Activated naive CD4-positive, alpha-beta T cell treated with anti-CD3 and anti-CD28 coated beads for 36 hours (primary cell): ENCODE data around the gene ABHD12B. TPM values are rescaled to one million over a fixed set of nuclear protein-coding genes. Genes with fewer than 3 reads are reported as not detected.
"Not testable (repeated sequence)": the region's sequence is repeated elsewhere in the genome, so short reads cannot be mapped to it uniquely, and the experiment has no call there.

Source experiments
- CTCF ChIA-PET: fragments of 350-600 bp; sonication (Branson Sonifier 250); formaldehyde crosslinking; loops from one replicate; lab custom pipeline; 2021; ENCODE audit warnings: antibody characterized with exemption; lab: Charles Lee
- DNase-seq: peaks from one replicate; pipeline ENCODE4 v3.0.0-alpha.2; 2020
- H3K27ac Mint-ChIP-seq: one replicate; pipeline ENCODE4 v1.8.0; 2021; ENCODE audit warnings: mild to moderate bottlenecking, mixed read lengths
- H3K27me3 Mint-ChIP-seq: one replicate; pipeline ENCODE4 v1.8.0; 2021; ENCODE audit warnings: low read depth, mixed read lengths
- H3K36me3 Mint-ChIP-seq: one replicate; pipeline ENCODE4 v1.8.0; 2021; ENCODE audit warnings: low read depth, mixed read lengths
- H3K4me1 Mint-ChIP-seq: one replicate; pipeline ENCODE4 v1.8.0; 2021; ENCODE audit warnings: low read depth, mixed read lengths
- H3K4me3 Mint-ChIP-seq: one replicate; pipeline ENCODE4 v1.8.0; 2021; ENCODE audit warnings: mild to moderate bottlenecking, moderate library complexity, mixed read lengths
- H3K9me3 Mint-ChIP-seq: one replicate; pipeline ENCODE4 v1.8.0; 2021; ENCODE audit warnings: mixed read lengths
- intact Hi-C: fragments of 100-400 bp; cut with micrococcal nuclease; formaldehyde crosslinking; loops from one replicate; pipeline ENCODE4 v1.15.1; 2023
- total RNA-seq, 2 experiments: library from RNA; stranded (reverse); gene quantifications; one replicate each; pipeline ENCODE4 v1.2.3, GENCODE V29; 2021

Gene ABHD12B
- total RNA-seq, 2 experiments from 2014 or later: not detected

DNA sequence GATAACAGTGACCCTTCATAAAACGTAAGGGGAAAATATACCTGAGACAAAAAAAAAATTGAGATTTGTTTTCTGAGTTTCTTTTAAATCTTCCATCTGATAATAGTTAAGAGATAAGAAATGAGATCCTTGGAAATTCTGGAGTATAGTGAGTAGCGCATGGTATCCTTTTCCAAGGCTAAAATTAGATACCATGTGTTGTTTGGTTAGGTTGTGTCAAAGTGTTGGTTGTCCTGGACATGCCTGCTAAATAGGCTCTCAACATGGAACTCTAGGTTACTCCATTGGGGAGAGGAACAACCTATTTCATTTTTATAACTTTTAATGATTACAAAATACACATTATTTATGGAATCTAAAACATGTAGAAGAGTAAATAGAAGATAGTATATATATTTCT, 57.7 kb downstream of the ABHD12B start:
- intact Hi-C loops: no loop called here
- CTCF ChIA-PET: no interaction called here
- DNase-seq: no peak
- Mint-ChIP-seq H3K27me3 (peaks cover 3% of the 10 kb centered on the region), H3K36me3 (no peaks in the 10 kb centered on the region), H3K9me3 (no peaks in the 10 kb centered on the region), H3K4me3 (no peak overlapping the region), H3K4me1 (no peaks in the 10 kb centered on the region), H3K27ac (no peak overlapping the region)

- H3K4me1 Mint-ChIP-seq: no peaks in the 10 kb centered on the region
- H3K27me3 Mint-ChIP-seq: peaks cover 3% of the 10 kb centered on the region
- intact Hi-C loops: no loop called here
- H3K36me3 Mint-ChIP-seq: no peaks in the 10 kb centered on the region
- no peaks in the 10 kb centered on the region for H3K9me3 Mint-ChIP-seq
- no peak overlapping the region for H3K4me3 Mint-ChIP-seq
- DNase-seq: no peak
- H3K27ac Mint-ChIP-seq: no peak overlapping the region
- CTCF ChIA-PET: no interaction called here
Measured at GRCh38 chr14:50931559-50931958, 59.7 kb downstream of the ABHD12B start.

- no peak overlapping the region for H3K4me3 Mint-ChIP-seq
- DNase-seq: no peak
- CTCF ChIA-PET: no interaction called here
- H3K9me3 Mint-ChIP-seq: no peaks in the 10 kb centered on the region
- no peaks in the 10 kb centered on the region for H3K36me3 Mint-ChIP-seq
- H3K27ac Mint-ChIP-seq: no peak overlapping the region
- intact Hi-C loops: no loop called here
- H3K4me1 Mint-ChIP-seq: peaks cover 2% of the 10 kb centered on the region
- H3K27me3 Mint-ChIP-seq: peaks cover 3% of the 10 kb centered on the region
Measured at GRCh38 chr14:50932156-50932555, 60.3 kb downstream of the ABHD12B start.

DNA sequence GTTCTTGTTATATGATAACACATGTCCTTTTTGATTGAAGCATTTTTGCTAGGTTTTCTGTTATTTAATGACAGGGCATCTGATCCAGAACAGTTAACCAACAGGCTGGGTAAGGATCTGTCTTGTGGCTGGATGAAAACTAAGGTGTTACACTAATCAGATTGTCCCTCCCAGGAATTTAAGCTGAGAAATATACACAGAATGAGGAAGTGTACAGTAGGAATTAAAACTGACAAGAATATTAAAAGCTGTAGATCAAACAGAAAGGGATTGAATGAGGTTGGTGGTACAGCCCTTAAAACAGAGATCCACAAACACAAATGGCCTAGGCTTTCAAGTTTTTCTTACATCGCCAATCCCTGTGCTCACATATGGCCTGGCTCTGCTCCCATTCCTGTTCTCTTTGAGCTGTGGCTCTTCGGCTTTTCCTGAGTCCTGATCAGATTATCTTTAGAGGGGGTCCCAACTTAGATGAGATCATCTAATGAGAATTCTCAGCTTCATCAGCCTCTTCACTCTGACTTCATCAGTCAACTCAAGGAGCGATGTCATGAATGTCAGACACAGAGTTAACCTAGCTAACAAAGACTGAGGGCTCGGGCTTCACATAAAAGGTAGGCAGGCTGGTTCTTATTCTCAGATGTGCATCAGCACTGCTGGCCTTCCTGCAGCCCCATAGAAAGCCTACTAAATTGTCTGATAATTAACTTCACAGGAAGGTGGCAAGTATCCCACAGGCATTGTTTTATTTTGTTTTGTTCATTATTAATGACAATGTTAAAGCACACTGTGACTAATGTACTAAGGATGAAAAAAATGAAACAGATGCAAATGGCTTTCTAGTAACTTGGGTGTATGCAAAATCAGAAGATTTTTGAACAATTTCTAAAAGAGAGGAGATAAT, 61.0 kb downstream of the ABHD12B start:
- Mint-ChIP-seq H3K27me3 (peaks cover 6% of the 10 kb centered on the region), H3K27ac (no peak overlapping the region), H3K36me3 (no peaks in the 10 kb centered on the region), H3K4me1 (peaks cover 2% of the 10 kb centered on the region), H3K9me3 (no peaks in the 10 kb centered on the region), H3K4me3 (no peak overlapping the region)
- no peak for DNase-seq
- intact Hi-C loops: no loop called here
- CTCF ChIA-PET: no interaction called here

GRCh38 chr14:50935126-50936015, 63.5 kb downstream of the ABHD12B start:
- Mint-ChIP-seq H3K4me3 (no peak overlapping the region), H3K9me3 (no peaks in the 10 kb centered on the region), H3K27me3 (peaks cover 8% of the 10 kb centered on the region), H3K27ac (no peak overlapping the region), H3K36me3 (no peaks in the 10 kb centered on the region), H3K4me1 (peaks cover 2% of the 10 kb centered on the region)
- intact Hi-C loops: no loop called here
- CTCF ChIA-PET: interaction anchor here (0.6 to 1.1 kb wide), 2 partner anchors 10 to 229 kb away, joined by 3 read pairs; no protein-coding TSS in a partner anchor
- no peak for DNase-seq

DNA sequence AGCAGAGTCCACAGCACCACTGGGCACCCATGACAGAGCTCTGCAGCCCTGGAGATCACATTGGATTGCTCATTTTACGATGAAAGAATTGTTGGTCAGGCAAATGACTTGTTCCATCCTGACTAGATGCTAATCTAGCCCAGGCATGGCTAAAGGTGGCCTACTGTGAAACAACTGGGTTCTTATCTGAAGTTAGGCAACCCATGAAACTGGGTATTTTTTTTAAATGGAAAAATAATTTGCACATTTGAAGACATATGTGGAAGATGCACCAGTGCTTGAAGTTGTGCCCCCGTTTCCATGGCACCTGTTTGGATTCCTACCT, 64.1 kb downstream of the ABHD12B start:
- H3K4me3 Mint-ChIP-seq: no peak overlapping the region
- H3K27me3 Mint-ChIP-seq: peaks cover 11% of the 10 kb centered on the region
- no peaks in the 10 kb centered on the region for H3K36me3 Mint-ChIP-seq
- no peak overlapping the region for H3K27ac Mint-ChIP-seq
- H3K9me3 Mint-ChIP-seq: no peaks in the 10 kb centered on the region
- DNase-seq: no peak
- CTCF ChIA-PET: interaction anchor here (1.1 kb wide), 1 partner anchor 10 kb away, joined by 3 read pairs; no protein-coding TSS in a partner anchor
- intact Hi-C loops: no loop called here
- H3K4me1 Mint-ChIP-seq: peaks cover 2% of the 10 kb centered on the region

GRCh38 chr14:50936882-50937281, 65.0 kb downstream of the ABHD12B start:
- peaks cover 18% of the 10 kb centered on the region for H3K27me3 Mint-ChIP-seq

DNA sequence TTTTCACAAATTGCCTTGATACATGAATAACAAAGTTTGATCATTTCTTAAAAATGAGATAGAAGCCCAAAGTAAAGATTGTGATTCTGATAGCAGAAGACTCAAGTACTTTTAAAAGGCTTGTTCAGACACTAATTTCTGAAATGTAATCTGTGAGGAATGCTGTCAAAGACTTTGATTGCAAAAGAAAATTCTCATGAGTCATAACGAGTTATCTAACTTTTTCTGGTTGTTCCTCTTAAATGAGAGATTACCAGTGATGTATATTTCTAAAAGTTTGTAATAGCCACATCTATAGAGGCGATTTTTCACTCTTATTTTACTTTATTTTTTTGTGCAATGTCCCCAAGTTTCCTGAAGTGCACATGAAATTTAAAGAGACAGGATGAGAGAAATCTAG, 65.5 kb downstream of the ABHD12B start:
- intact Hi-C loops: no loop called here
- CTCF ChIA-PET: interaction anchor here (1.3 to 1.4 kb wide), 2 partner anchors 9 to 18 kb away, joined by 3 read pairs; no protein-coding TSS in a partner anchor
- Mint-ChIP-seq H3K27ac (no peak overlapping the region), H3K27me3 (peaks cover 23% of the 10 kb centered on the region), H3K36me3 (no peaks in the 10 kb centered on the region), H3K9me3 (no peaks in the 10 kb centered on the region), H3K4me1 (peaks cover 2% of the 10 kb centered on the region), H3K4me3 (no peak overlapping the region)
- DNase-seq: no peak

More at GRCh38 chr14:50936882-50937281, 65.0 kb downstream of the ABHD12B start:
- no peak for DNase-seq
- Mint-ChIP-seq H3K36me3 (no peaks in the 10 kb centered on the region), H3K4me1 (peaks cover 2% of the 10 kb centered on the region), H3K4me3 (no peak overlapping the region), H3K9me3 (no peaks in the 10 kb centered on the region), H3K27ac (no peak overlapping the region)
- CTCF ChIA-PET: interaction anchor here (0.6 to 1.4 kb wide), 3 partner anchors 9 to 64 kb away, joined by 3 read pairs; no protein-coding TSS in a partner anchor
- intact Hi-C loops: no loop called here

DNA sequence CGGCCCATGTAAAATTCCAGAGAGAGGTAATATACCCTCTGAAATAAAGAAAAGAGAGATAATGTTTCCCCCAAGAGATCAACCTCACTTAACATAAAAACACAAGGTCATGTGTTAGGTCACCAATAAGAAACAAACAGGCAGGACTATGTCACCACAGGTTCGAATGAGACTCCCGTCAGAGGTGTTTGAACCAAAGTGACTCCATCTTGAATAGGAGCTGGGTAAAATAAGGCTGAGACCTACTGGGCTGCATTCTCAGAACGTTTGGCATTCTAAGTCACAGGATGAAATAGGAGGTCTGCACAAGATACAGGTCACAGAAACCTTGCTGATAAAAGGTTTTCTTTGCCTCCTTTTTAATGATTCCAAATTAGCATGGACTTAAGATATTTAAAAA, 65.9 kb downstream of the ABHD12B start:
- DNase-seq: no peak
- no peaks in the 10 kb centered on the region for H3K36me3 Mint-ChIP-seq
- H3K4me1 Mint-ChIP-seq: peaks cover 2% of the 10 kb centered on the region
- CTCF ChIA-PET: interaction anchor here (1.3 to 1.4 kb wide), 2 partner anchors 8 to 17 kb away, joined by 3 read pairs; no protein-coding TSS in a partner anchor
- H3K4me3 Mint-ChIP-seq: no peak overlapping the region
- intact Hi-C loops: no loop called here
- H3K27ac Mint-ChIP-seq: no peak overlapping the region
- H3K9me3 Mint-ChIP-seq: no peaks in the 10 kb centered on the region
- H3K27me3 Mint-ChIP-seq: peaks cover 25% of the 10 kb centered on the region

- peaks cover 12% of the 10 kb centered on the region for H3K4me1 Mint-ChIP-seq
- CTCF ChIA-PET: interaction anchor here (0.6 kb wide), 1 partner anchor 17 kb away, joined by 3 read pairs; no protein-coding TSS in a partner anchor
- no peak for DNase-seq
- peaks cover 36% of the 10 kb centered on the region for H3K27me3 Mint-ChIP-seq
- intact Hi-C loops: loop anchor here (5.0 kb wide), 1 partner anchor 64 kb away; no protein-coding TSS in a partner anchor
- H3K36me3 Mint-ChIP-seq: no peaks in the 10 kb centered on the region
- H3K4me3 Mint-ChIP-seq: no peak overlapping the region
- no peak overlapping the region for H3K27ac Mint-ChIP-seq
- no peaks in the 10 kb centered on the region for H3K9me3 Mint-ChIP-seq
Measured at GRCh38 chr14:50941151-50941550, 69.3 kb downstream of the ABHD12B start.

GRCh38 chr14:50941638-50942037, 69.8 kb downstream of the ABHD12B start:
- DNase-seq, H3K4me3 Mint-ChIP-seq, H3K27ac Mint-ChIP-seq, H3K9me3 Mint-ChIP-seq, H3K36me3 Mint-ChIP-seq: not testable (repeated sequence)
- intact Hi-C loops: loop anchor here (5.0 kb wide), 1 partner anchor 64 kb away; no protein-coding TSS in a partner anchor
- Mint-ChIP-seq H3K4me1 (peaks cover 12% of the 10 kb centered on the region), H3K27me3 (peaks cover 36% of the 10 kb centered on the region)
- CTCF ChIA-PET: interaction anchor here (0.6 kb wide), 1 partner anchor 17 kb away, joined by 3 read pairs; no protein-coding TSS in a partner anchor
